ENCODE data around the gene PTPRG.

- TF ChIP-seq CTCF (optimal IDR thresholded peaks at IDR 0.05 in 1 of 3, IDR thresholded peaks at IDR 0.05 in 1 of 3, conservative IDR thresholded peaks at IDR 0.05 in 1 of 3; ENCODE audit: extremely low read depth in 1 of 3, insufficient read depth in 2 of 3, low read length in 3 of 3) (no peak), EZH2 (IDR thresholded peaks at IDR 0.05; ENCODE audit: low read length) (no peak)
Observed at GRCh38 chr3:61926923-61927322, 365.6 kb downstream of the PTPRG start.

Measured in keratinocyte (primary cell).